Stimulated activated memory B cell treated with anti-CD40 and anti-IgM and Interleukin-4, amounts not matched to agents 10 μg/mL and 1 μg/mL and 100 μg/mL, for 72 hours (primary cell): ENCODE measurements around the gene KATNA1.

ENCODE experiments used
- ATAC-seq: fragments of 150-1000 bp; cut with Tn5 transposase; 2 replicates; pipeline ENCODE4 v1.10.0; 2021
- H3K27ac Mint-ChIP-seq: one replicate; pipeline ENCODE4 v1.8.0; 2022; ENCODE audit warnings: mild to moderate bottlenecking, mixed read lengths
- H3K27me3 Mint-ChIP-seq: one replicate; pipeline ENCODE4 v1.8.0; 2022; ENCODE audit warnings: mixed read lengths
- H3K36me3 Mint-ChIP-seq: one replicate; pipeline ENCODE4 v1.8.0; 2022; ENCODE audit warnings: mixed read lengths
- H3K4me1 Mint-ChIP-seq: one replicate; pipeline ENCODE4 v1.8.0; 2022; ENCODE audit warnings: mixed read lengths
- H3K4me3 Mint-ChIP-seq: one replicate; pipeline ENCODE4 v1.8.0; 2022; ENCODE audit warnings: mild to moderate bottlenecking, moderate library complexity, mixed read lengths
- H3K9me3 Mint-ChIP-seq: one replicate; pipeline ENCODE4 v1.8.0; 2022; ENCODE audit warnings: mixed read lengths

Gene KATNA1

DNA sequence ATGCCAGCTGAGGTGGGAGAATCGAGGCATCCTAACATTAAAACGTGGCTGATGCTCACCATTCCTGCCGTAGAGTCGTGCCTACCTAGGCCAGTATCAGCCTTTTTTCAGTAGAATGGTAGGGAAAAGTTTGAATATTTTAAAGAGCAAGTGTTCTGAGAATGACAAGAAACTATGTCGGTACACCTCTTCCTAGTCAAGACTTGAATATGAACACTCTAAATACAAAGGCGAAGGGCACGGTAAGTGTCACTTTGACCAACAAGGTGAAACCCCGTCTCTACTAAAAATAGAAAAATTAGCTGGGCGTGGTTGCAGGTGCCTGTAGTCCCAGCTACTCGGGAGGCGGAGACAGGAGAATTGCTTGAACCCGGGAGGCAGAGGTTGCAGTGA, 81.3 kb downstream of the KATNA1 start:
- H3K9me3 Mint-ChIP-seq = no peaks in the 10 kb centered on the region
- H3K27ac Mint-ChIP-seq = peak overlapping the region; percentile 93
- no peaks in the 10 kb centered on the region for H3K36me3 Mint-ChIP-seq
- peak overlapping the region; percentile 94 for H3K4me3 Mint-ChIP-seq
- ATAC-seq = no peak
- H3K4me1 Mint-ChIP-seq = peaks cover 28% of the 10 kb centered on the region
- no peaks in the 10 kb centered on the region for H3K27me3 Mint-ChIP-seq

DNA sequence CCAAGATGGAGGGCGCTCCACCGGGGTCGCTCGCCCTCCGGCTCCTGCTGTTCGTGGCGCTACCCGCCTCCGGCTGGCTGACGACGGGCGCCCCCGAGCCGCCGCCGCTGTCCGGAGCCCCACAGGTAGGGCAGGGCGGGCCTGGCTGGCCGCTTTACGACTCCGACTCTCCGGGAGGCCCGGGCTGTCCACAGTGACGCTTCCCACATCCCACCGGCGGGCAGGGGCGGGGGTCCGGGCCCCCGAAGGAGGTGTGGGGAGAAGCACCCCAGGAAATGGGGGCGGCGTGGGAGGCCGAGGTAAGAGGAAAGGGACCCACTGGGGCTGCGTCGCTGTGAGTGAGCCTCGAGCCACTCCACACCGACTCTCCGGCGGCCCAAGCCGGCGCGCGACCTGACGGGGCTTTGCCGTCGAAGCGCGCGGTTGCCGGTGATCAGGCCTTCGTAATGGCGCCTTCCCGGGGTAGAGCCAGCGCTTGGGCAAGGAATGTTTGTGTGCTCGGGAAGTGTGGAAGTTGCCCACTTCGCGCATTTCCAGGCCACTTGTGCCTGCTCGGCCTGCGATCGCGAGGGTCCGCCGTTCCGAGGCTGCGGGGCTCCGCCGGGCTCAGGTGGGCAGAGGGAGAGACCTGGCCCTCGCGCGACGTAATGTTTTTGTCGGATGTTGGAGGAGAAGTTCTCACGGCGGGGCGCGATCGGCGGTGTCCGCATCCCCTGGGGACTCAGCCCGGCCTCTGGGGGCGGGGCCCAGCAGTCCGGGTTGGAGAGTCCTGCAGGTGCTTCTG, 81.9 kb downstream of the KATNA1 start:
- Mint-ChIP-seq H3K4me3 (peak overlapping the region; percentile 94), H3K9me3 (no peaks in the 10 kb centered on the region), H3K36me3 (no peaks in the 10 kb centered on the region), H3K27me3 (no peaks in the 10 kb centered on the region), H3K27ac (peak overlapping the region; percentile 93), H3K4me1 (peaks cover 28% of the 10 kb centered on the region)
- ATAC-seq = peak; percentile 40

GRCh38 chr6:149565527-149566409, 82.7 kb downstream of the KATNA1 start, which contains the start of gene GINM1:
TSS of gene GINM1 (plus strand) at chr6:149566375. CDS start at chr6:149566415, 40 bp downstream.
- Mint-ChIP-seq H3K4me3 (peak within 1 kb of the TSS; percentile 94), H3K36me3 (no peaks in the 10 kb centered on the region), H3K4me1 (peaks cover 20% of the 10 kb centered on the region), H3K9me3 (no peaks in the 10 kb centered on the region), H3K27ac (peak within 1 kb of the TSS; percentile 93), H3K27me3 (no peaks in the 10 kb centered on the region)
- peak; percentile 94 for ATAC-seq

DNA sequence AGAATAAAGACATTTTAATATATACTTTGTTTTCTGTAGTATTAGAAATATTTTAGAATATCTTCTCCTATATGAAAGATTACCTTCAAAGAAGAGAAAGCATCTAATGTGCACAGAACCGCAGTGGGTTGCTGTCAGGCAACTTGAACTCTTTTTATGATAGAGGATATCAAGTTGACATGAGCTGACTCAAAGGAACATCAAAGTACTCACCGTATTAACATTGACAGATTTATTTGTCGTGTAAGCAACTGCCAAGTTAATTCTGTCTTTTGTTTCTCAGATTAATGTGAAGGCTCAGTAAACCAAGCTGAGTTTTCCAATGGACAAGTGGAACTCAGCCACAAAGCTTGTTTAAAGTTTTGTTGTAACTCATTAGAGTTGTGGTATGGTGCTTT, 84.6 kb downstream of the KATNA1 start:
- Mint-ChIP-seq H3K27ac (no peak overlapping the region), H3K27me3 (no peaks in the 10 kb centered on the region)
- no peak for ATAC-seq

DNA sequence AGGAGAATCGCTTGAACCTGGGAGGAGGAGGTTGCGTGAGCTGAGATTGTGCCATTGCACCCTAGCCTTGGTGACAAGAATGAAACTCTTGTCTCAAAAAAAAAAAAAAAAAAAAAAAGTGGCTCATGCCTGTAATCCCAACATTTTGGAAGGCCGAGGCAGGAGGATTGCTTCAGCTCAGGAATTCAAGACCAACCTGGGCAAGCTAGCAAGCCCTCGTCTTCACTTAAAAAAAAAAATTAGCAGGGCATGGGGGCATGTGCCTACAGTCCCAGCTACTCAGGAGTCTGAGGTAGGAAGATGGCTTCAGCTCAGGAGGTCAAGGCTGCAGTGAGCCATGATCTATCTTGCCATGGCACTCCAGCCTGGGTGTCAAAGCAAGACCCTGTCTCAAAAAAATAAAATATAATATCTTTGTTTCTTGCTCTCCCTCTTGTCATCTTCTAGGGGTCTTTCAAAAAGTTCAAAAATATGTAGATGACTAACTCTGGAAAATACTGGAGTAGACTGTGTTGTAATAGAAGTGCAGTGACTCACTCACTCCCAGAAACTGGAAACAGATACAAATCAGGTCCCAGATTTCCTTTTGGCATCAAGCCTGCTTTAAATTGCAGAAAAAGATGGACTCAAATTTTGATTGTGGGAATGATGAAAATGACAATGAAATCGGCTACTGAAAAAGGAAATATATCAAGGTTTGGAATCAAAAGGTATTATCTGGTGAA, 85.1 kb downstream of the KATNA1 start:
- Mint-ChIP-seq H3K36me3 (no peaks in the 10 kb centered on the region), H3K4me1 (peaks cover 15% of the 10 kb centered on the region), H3K4me3 (no peak overlapping the region), H3K9me3 (no peaks in the 10 kb centered on the region), H3K27ac (no peak overlapping the region), H3K27me3 (no peaks in the 10 kb centered on the region)
- no peak for ATAC-seq

More for the DNA sequence above, 84.6 kb downstream of the KATNA1 start:
- H3K4me1 Mint-ChIP-seq = peaks cover 15% of the 10 kb centered on the region
- no peak overlapping the region for H3K4me3 Mint-ChIP-seq
- H3K9me3 Mint-ChIP-seq = no peaks in the 10 kb centered on the region
- H3K36me3 Mint-ChIP-seq = no peaks in the 10 kb centered on the region

DNA sequence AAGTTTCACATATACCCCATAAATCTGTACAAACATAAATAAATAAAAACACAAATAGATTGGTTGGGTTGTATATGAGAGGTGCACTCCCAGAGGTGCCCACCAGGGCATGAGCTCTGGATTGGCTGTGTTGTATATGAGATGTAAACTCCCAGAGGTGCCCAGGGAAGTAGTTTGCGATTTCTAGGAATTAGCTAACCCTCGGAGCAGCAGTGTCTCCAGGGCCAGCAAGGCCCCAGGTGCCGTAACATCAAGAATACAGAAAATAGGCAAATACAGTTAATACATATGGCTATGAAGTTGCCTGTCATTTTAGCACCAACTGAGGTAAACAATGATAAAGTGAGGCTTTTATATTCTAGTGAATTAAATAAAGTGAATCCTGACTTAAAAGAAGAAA, 87.8 kb downstream of the KATNA1 start:
- no peaks in the 10 kb centered on the region for H3K36me3 Mint-ChIP-seq
- no peaks in the 10 kb centered on the region for H3K4me1 Mint-ChIP-seq
- H3K27me3 Mint-ChIP-seq = no peaks in the 10 kb centered on the region
- no peaks in the 10 kb centered on the region for H3K9me3 Mint-ChIP-seq
- H3K27ac Mint-ChIP-seq = no peak overlapping the region
- H3K4me3 Mint-ChIP-seq = no peak overlapping the region
- ATAC-seq = no peak

- Mint-ChIP-seq H3K4me1 (no peaks in the 10 kb centered on the region), H3K36me3 (no peaks in the 10 kb centered on the region), H3K27ac (no peak overlapping the region), H3K27me3 (no peaks in the 10 kb centered on the region), H3K9me3 (no peaks in the 10 kb centered on the region), H3K4me3 (no peak overlapping the region)
- no peak for ATAC-seq
Measured at GRCh38 chr6:149559389-149559788, 89.1 kb downstream of the KATNA1 start.

GRCh38 chr6:149558029-149558428, 90.5 kb downstream of the KATNA1 start:
- ATAC-seq = no peak
- Mint-ChIP-seq H3K27ac (no peak overlapping the region), H3K9me3 (no peaks in the 10 kb centered on the region), H3K4me3 (no peak overlapping the region), H3K36me3 (no peaks in the 10 kb centered on the region), H3K4me1 (no peaks in the 10 kb centered on the region), H3K27me3 (no peaks in the 10 kb centered on the region)

DNA sequence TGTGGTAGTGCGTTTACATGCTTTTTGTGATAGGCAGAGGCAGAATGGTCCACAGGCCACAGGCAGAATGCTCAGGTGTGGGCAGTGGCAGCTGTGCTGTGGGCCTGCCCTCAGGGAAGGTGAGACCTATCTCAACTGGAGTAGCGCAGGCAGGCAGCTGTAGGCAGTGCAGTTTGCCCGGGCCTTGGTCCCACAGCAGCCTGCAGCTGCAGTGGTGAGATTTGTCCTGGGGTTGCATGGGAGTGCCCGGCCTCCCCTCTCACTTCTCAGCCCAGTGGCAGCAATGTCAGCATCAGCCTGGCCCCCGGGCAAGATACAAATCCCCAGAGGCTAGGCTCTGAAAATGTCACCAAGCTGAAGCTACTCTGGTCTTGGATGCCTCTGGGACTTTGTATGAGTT, 96.6 kb downstream of the KATNA1 start:
- peaks cover 6% of the 10 kb centered on the region for H3K4me1 Mint-ChIP-seq
- no peaks in the 10 kb centered on the region for H3K36me3 Mint-ChIP-seq
- H3K27me3 Mint-ChIP-seq = no peaks in the 10 kb centered on the region
- no peak overlapping the region for H3K27ac Mint-ChIP-seq
- H3K4me3 Mint-ChIP-seq = no peak overlapping the region
- no peak for ATAC-seq
- no peaks in the 10 kb centered on the region for H3K9me3 Mint-ChIP-seq

DNA sequence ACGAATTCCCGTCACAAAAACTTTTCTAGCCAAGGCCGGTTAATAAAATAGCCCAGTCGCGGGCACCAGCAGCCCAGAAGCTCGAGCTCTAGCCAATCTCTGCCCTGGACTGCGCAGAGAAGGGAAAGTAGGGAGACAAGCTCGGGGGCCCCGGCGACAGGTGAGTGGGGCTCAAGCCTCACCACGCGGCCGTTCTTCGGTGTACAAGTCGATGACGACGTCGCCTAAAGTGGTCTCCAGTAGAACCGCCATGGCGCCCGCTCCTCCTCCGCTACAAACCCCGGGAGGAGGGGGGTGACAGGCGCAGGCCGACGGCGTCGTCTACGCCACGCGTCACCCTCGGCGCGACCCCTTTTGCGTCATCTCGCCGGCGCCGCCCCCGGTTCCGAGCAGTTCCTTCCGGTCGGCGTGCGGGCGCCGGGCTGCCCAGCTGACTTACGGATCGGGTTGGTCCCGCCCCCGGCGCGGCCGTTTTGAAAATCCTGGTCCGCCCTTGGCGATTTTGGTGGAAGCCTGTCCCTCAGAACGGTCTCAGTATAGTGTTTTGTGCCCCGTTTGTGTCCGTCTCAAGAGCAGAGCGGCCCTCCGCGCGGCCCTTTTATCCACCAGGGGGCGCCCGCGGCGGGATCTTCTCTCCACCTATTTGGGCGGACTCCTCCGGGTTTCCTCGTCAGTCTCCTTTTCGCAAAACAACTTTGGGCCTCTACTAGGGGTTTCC, 102.6 kb downstream of the KATNA1 start, which contains the start of gene PPIL4:
Gene PPIL4, minus strand, starts transcription at position 290 of the 718 bp plus-strand sequence. Its CDS starts 38 bp downstream, at position 252.
- Mint-ChIP-seq H3K4me3 (peak within 1 kb of the TSS; percentile 96), H3K4me1 (peaks cover 46% of the 10 kb centered on the region), H3K36me3 (no peaks in the 10 kb centered on the region), H3K9me3 (no peaks in the 10 kb centered on the region), H3K27ac (peak within 1 kb of the TSS; percentile 97), H3K27me3 (no peaks in the 10 kb centered on the region)
- ATAC-seq = peak; percentile 98

- peak overlapping the region; percentile 97 for H3K27ac Mint-ChIP-seq
- H3K27me3 Mint-ChIP-seq = no peaks in the 10 kb centered on the region
- peaks cover 46% of the 10 kb centered on the region for H3K4me1 Mint-ChIP-seq
- H3K36me3 Mint-ChIP-seq = no peaks in the 10 kb centered on the region
- ATAC-seq = peak; percentile 42
- H3K4me3 Mint-ChIP-seq = peak overlapping the region; percentile 96
- no peaks in the 10 kb centered on the region for H3K9me3 Mint-ChIP-seq
Measured at GRCh38 chr6:149545258-149545753, 103.2 kb downstream of the KATNA1 start.
